NB4 (cell line): Measurements from ENCODE around the gene CGRRF1.

Source experiments
- DNase-seq: peaks from one replicate; pipeline ENCODE4 v3.0.0; 2010; ENCODE audit warnings: low read depth
- H3K4me3 ChIP-seq: one replicate; pipeline ENCODE4 v1.5.1; 2011; ENCODE audit warnings: mild to moderate bottlenecking, low read depth, low read length, moderate library complexity
- CTCF ChIP-seq: IDR thresholded peaks from one replicate; pipeline ENCODE4 v1.5.1; 2012; ENCODE audit warnings: low read depth, low read length
- MAX ChIP-seq: IDR thresholded peaks from 2 replicates; pipeline ENCODE4 v1.6.1; 2011; ENCODE audit warnings: low read depth, low read length
- MYC ChIP-seq: IDR thresholded peaks from 2 replicates; pipeline ENCODE4 v1.6.1; 2011; ENCODE audit warnings: low read depth, low read length
- POLR2A ChIP-seq: IDR thresholded peaks from 2 replicates; pipeline ENCODE4 v1.6.1; 2011; ENCODE audit warnings: mild to moderate bottlenecking; ENCODE audit not compliant: insufficient read length; ENCODE audit errors: extremely low read depth

The CGRRF1 gene

GRCh38 chr14:54509546-54510501 is at the start of gene CGRRF1:
CGRRF1 (plus strand) TSS chr14:54509906; CDS start chr14:54509960, 54 bp downstream.
- H3K4me3 ChIP-seq, result peak within 1 kb of the TSS; percentile 90
- peak; percentile 32; the same call in 1 of the 2 replicates for TF ChIP-seq MYC
- peak; percentile 66; the same call in 1 of the 2 replicates for TF ChIP-seq MAX
- TF ChIP-seq POLR2A, result peak; percentile 34
- TF ChIP-seq CTCF, result no peak
- peak; percentile 97 for DNase-seq

- H3K4me3 ChIP-seq, result no peak overlapping the region
- no peak for DNase-seq
- TF ChIP-seq POLR2A, result no peak
- TF ChIP-seq MAX, result no peak
- no peak for TF ChIP-seq CTCF
- TF ChIP-seq MYC, result no peak
These were observed 47.7 kb upstream of the CGRRF1 start for GRCh38 chr14:54462048-54462447.

- H3K4me3 ChIP-seq, result no peak overlapping the region
- TF ChIP-seq CTCF, result no peak
- no peak for TF ChIP-seq MYC
- no peak for TF ChIP-seq MAX
- TF ChIP-seq POLR2A, result no peak
- no peak for DNase-seq
These were observed 44.1 kb upstream of the CGRRF1 start for GRCh38 chr14:54465654-54466053.

- TF ChIP-seq MYC, result no peak
- no peak for TF ChIP-seq CTCF
- no peak for TF ChIP-seq POLR2A
- TF ChIP-seq MAX, result no peak
- DNase-seq, result no peak
- H3K4me3 ChIP-seq, result no peak overlapping the region
These were observed 42.4 kb upstream of the CGRRF1 start for GRCh38 chr14:54467280-54467679.

GRCh38 chr14:54470701-54471100 is 39.0 kb upstream of the CGRRF1 start:
- no peak for TF ChIP-seq POLR2A
- TF ChIP-seq MAX, result no peak
- no peak for TF ChIP-seq CTCF
- no peak for TF ChIP-seq MYC
- no peak for DNase-seq
- no peak overlapping the region for H3K4me3 ChIP-seq
